Activated CD8-positive, alpha-beta memory T cell treated with anti-CD3 and anti-CD28 coated beads, Interleukin-2, amount 50 U/mL, for 24 hours (primary cell): ENCODE measurements around the gene GRIK1.
"Not testable (repeated sequence)": the region's sequence is repeated elsewhere in the genome, so short reads cannot be mapped to it uniquely, and the experiment has no call there.

ENCODE experiments used
- DNase-seq: peaks from one replicate; pipeline ENCODE4 v3.0.0-alpha.2; 2020; ENCODE audit errors: extremely low read depth

The GRIK1 gene

DNA sequence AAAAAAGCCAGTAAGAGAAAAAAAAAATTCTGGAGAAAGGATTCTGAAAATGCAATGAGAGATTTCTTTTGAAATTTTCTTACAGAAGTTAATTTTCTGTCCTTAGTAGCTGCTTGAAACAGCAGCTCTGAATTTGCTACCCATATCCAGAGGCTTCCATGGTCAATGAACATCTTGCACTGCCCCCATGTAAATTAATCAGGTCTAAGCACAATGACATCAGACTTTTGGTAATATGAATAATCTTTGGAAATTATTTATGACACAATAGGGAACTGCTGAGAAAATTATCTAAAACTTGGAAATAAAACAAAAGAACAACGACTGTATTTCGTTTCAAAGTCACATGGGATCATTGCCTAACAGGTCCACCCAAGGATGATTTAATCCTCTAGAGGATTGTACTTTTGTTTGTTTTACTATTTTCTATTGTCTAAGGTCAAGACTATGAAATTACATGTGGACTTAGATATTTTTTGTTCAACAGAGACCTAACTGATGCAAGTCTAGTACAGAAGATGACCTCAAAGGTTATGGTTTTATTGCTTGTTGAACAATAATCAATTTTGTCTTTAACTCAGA is 328.9 kb downstream of the GRIK1 start:
- no peak for DNase-seq

DNA sequence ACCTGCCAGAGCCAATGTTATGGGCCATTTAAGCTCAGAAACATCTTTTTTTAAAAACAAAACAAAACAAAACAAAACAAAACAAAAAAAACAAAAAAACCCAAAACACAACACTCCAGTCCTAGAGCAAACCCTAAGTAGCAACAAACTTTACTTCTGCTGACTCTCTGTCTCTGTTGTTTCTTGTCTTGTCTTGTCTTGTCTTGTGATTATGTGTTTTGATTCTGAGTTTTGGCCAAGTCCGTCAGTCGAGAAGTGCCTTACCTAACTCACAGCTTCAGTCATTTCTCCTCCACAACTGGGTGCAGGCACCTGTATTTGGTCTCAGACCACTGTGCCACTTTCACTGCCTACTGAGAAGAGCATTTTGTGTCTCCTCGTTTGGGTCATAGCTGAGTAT is 333.2 kb downstream of the GRIK1 start:
- no peak for DNase-seq

DNA sequence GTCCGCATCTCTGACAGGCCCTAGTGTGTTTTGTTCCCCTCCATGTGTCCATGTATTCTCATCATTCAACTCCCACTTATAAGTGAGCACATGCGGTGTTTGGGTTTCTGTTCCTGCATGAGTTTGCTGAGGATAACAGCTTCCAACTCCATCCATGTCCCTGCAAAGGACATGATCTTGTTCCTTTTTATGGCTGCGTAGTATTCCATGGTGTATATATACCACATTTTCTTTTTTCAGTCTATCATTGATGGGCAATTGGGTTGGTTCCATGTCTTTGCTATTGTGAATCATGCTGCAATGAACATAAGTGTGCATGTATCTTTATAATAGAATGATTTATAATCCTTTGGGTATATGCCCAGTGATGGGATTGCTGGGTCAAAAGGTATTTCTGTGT is 334.6 kb downstream of the GRIK1 start:
- not testable (repeated sequence) for DNase-seq

DNA sequence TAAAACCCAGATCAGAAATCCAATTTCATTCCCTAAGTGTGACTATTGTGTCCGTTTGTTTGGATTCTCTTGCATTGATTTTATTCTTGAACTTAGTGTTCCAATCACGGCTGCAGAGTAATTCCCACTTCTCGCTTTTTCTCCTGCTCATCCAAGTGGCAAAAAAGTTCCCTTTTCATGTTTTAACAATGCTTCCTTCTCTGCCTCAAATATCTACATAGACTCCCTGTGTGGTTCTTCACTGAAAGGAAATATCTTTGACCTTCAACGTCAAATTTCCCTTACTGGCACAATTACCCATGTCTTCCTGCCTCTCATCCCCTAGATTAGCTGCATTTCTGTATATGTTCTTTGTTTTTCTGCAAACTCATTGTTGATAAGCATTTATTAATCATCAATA is 335.7 kb downstream of the GRIK1 start:
- no peak for DNase-seq

DNA sequence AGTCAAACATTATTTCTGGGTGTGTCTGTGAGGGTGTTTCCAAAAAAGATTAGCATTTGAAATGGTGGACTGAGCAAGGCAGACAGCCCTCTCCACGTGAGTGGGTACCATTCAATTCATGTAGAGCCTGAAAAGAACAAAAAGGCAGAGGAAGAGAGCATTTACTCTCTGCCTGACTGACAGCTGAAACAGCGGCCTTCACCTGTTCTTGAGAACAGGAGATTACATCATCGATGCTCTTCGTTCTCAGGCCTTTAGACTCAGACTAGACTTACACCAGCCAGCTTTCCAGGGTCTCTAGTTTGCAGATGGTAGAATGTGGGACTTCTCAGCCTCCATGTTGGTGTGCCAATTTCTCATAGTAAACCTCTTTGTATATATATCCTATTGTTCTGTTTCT is 338.7 kb downstream of the GRIK1 start:
- DNase-seq, result no peak

DNA sequence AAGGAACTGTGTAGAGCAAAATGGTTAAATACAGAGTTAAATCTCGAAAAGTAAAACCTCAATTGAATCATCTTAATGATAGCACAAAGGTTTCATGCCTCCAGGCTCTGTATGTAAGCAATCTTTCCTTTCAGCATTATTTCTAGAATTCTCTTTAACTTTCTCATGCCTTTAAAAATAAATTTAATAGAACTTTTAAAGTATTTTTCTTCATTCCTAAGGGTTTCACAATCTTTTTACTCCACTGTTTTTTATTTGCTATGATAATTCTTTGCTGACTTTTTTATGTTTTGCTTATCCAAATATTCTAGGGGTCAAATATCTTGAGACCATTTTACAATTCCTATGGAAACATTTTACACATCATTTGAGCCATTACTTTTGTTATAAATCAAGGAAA is 353.1 kb downstream of the GRIK1 start:
- DNase-seq, result no peak

DNA sequence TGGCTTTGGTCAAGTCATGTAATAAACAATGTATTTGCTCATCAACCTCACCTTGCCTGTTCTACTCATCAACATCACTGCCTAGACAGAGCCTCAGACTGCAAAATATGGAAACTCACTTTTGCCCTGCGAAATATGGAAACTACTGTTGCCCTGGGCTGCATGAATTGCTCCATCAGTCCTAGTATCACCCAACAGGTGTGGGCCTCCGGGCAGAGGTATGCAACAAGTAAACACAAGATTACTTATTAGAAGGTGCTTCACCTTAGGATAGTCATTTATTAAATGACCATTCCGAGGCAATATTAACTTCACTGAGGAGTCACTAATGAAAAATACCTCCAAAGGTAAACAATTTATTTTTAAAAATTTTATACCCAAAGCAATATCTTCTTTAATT is 354.3 kb downstream of the GRIK1 start:
- no peak for DNase-seq

DNA sequence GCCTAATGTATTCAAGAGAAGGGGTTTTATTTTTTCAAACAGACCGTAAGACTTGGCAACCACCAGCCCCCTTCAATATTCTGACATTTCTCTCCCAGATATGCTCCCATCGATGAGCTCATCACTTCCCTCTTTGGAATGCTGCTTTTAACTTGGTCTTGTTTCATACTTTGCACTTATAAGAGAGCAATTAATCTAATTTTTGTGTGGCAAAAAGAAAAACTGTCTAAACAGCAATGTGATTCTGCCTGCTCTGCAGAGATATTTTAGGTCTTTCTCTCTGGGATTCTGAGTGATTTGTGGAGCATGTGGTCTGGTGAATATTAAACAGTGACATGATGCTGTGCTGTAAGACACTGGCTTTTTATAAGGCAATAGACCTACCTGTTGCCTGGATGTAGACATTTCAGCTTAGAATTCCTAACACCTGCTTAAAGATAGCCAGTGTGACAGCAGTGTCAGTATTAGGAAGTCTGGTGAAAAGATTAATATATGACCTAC is 356.3 kb downstream of the GRIK1 start:
- no peak for DNase-seq

DNA sequence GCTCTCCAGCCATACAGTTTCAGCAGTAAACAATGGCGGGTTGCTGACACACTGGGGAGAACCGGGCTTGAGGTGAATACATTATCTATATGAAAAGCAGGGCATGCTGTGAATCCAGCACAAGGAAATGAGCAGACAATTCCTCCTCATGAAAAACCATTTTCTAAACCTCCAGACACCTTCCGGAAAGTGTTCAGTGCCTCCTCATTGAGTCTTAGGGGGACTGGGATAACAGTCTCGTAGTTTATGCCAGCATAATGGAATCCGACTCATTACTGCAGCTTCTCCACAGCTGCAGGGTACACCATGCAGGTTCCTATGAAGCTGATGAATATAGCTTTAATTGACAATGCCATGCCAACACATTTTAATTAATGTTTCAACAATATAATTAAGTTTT is 356.9 kb downstream of the GRIK1 start:
- no peak for DNase-seq

DNA sequence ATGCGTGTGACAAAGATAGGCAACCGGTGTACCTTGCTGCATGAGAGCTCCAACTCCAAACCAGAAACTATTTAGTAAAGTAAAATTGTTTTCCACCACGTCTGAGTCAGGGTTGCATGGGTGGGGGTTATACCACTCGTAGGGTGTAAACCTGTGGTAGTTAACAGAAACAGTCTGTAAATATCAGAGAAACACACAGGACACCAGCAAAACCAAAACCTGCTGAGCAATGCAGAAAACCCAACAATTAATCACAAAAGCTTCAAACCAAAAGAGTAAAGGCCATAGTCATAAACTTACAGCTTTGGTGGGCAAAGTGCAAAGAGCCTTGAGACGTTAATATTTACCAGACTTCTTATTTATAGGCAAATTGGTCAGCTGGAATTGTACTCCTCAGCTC is 358.4 kb downstream of the GRIK1 start:
- no peak for DNase-seq

DNA sequence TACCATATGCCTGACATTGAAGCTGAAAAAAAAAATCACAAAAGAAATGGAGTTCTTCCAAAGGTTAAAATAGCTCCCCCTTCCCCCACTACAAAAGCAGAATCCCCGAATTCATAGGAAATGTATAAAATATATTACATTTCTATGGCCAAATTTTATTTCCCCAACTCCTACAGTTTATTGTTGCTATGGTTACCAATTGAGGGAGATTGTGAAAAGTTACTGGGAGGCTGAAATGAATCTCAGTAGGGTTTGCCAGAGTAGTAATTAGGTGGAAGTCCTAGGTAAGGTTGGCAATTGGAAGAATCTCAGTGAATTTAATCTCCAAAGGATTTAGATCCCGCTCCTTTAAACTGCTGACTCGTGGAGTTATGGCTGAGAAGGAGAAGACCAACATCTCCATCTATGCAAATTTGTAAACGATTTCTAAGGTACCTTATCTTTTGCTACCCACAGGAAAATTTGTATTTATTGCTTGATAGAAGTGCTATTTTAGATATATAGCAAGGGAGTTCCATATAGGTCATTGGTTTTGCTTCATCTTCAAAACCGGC is 359.0 kb downstream of the GRIK1 start:
- no peak for DNase-seq

DNA sequence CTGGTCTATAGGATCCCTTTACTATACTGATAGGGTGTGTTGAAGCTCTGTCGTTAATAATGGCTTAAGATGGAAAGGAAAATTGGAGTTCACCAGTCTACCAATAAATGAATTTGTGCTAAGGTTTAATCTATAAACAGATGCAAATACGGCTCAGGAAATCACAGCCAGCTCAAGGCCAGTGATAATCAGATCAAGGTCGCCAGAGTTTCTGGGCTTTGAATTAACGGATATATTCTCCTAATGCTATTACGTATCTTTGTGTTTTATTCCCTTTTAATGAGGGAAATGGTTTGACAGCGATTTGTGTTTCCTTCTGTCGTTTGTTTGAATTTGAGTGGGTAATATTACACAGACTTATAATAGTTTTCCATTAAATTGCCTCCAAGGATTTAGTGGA is 361.5 kb downstream of the GRIK1 start:
- DNase-seq, result no peak

DNA sequence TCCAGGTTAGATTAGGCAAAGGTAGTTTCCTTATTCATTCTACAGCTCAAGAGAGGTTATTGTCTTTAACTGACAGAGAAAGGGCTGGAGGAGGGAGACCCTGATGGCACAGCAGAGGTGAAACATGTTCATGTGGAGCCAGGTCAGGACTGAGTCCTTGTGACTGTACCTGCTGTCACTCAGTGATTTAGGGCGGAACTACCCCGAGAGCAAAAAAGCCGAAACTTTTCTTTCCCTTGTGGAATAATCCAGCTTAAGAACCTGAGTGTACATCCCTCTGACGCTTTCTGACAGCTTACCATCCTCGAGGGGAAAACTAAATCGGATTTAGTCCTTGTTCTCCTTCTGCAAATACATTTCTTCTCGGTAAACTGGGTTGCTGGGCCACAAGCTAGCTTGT is 367.8 kb downstream of the GRIK1 start:
- no peak for DNase-seq

DNA sequence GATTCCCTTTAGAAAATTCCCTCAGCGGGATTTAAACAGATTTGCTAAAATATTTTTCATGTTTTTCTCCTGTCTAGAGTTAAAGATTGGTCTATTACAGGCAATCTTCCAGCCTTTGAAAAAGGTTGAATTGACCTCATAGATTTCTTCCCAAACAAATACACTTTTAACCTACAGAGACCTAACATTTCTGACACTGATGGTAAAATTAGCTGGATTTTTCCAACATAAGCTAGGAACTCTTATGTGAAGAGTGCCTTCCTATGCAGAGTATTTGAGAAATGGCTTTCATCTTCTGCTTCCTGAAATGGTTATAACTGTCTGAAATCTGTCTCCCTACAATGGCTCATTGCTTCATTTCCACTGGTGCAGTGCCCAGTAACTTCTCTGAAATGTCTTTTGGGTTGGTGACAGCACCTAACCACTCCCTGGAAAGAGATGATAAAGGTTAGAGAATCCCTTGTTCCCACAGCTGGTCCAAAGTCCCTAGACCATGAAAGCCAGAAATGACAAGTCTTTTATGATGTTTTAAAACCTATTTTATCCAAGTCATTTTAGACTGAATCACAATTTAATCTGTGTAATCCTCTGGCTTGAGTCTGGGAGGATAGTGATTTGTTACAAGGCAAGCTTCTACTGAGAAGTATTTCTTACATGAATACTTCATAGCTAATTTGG is 371.6 kb downstream of the GRIK1 start:
- DNase-seq, result no peak

DNA sequence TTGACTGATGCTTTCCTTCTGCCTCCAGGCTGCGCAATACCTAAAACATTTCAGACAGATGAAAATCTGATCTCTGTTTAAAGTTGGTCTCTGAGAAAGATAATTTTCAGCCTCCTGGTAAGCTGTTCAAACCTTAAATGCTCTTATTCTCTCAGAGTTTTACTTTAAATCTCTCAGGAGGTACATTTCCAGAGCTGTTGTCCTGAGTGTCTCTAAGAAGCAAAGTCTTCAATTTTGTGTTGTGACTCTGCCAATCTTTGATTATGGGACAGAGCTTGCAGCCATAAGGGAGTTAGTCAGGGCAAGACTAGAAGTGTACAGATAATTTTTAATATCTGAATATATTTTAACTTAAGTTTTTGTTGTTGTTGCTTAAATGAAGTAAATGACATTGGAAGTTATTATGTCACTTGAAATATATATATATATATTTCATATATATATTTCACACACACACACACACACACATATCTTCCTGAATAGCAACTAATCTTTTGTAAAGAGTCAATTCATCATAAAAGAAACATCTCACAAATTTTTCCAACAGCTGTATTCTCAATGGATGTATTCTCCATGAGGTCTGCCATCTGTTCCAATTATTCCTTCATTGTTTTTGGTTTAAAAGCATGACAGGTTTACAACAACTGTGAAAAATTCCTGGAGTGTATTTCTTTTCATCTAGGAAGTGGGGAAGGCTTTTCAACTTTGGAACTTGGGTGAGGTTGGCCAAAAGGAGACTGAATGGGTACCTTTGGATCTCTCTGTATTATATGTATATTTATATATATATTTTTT is 381.7 kb downstream of the GRIK1 start:
- DNase-seq, result no peak

DNA sequence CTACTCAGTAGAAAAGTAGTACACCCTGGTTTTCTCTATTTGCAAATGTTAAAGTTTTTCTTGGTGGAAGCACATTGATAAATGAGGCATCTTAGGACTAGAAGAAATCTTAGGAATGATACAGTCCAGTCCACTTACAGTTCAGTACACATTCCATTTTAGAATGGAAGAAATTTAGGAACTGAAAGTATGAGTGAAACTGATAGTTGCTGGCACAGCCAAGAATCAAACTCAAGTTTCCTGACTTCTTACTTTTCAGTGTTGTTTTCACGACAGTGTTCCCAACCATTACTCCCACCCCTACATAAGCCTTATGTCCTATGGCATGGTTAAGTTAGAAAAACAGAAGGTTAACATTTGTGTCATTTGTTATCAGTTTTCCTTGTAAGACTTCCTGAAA is 382.6 kb downstream of the GRIK1 start:
- DNase-seq, result no peak

DNA sequence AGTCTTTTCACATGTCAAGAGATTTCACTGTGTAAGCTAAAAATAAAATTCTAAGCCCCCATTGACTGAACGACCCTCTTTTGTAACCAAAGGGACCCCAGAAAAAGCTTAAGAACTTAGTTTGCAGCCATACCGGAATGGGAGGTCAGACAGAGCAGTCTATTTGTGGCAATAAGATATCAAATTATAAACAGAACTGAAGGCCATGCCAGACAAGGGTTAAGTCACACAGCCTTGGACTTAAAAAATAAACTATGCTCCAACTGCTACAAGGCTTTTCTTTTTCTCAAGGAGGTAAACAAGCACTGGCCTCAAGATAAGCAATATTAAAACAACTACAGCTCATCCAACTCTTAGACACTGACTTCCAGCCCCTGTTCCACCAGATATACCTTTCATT is 384.2 kb downstream of the GRIK1 start:
- DNase-seq, result no peak

DNA sequence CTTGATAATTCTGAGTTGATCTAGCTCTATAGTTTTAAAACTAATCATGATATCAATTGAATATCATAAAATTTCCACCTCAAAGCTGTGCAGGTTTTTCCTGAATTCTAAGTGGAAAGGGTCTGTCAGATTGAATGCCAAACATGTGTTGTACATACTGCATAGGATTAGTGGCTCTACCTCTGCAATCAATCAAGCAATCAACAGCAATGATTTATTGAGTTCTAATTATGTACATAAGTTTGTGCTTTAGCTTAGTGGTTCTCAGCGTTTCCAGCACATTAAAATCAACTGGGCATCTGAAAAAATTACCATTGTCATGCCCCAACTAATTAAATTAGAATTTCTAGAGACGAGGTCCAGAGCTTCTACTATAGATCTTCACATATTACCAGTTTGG is 389.6 kb downstream of the GRIK1 start:
- no peak for DNase-seq

DNA sequence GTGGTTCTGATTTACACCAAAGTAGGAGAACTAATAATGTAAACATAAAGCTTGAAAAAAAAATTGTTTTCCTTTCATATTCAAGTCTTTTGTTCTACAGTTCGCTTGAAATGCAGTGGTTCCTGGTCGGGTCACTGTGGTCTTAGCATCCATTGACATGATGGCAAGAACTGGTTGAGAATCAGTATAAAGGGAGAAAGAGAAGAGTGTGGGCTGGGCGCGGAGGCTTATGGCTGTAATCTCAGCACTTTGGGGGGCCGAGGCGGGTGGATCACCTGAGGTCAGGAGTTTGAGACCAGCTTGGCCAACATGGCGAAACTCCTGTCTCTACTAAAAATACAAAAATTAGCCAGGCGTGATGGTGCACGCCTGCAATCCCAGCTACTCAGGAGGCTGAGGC is 390.2 kb downstream of the GRIK1 start:
- no peak for DNase-seq

DNA sequence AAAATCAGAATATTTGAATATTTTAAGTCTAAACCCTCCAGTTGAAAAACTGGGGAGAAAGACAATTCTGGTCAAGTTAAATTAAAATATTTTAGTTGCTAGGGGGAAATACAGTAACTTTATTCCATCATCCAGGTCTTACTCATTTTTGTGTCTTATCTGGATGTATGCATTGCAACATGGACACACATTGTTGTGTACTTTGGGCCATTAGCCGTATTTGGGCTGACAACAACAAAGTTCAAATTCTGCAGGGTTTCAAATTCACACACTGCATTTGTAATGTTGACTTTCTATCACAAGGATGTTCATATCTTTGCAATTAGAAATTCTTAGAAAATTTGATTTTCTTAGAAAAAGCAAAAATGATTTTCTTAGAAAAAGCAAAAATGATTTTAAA is 391.8 kb downstream of the GRIK1 start:
- no peak for DNase-seq

DNA sequence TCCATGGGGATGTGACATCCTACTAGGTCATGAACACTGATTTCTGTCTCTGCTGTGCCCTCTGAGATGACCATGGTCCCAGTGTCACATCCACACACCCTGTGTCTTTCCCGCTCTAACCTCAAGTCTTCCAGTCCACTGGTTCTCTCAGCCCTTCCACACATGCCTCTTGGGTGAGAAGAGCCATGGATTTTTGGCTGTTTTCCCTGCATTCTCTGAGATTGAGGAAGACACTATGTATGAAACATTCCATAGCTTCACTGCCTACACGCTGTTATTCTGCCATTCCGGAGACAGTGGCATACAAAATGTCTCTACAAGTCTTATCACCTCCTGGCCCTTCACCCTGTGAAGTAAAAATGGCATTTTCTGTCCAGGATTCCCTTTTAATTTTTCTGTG is 393.7 kb downstream of the GRIK1 start:
- DNase-seq, result no peak

DNA sequence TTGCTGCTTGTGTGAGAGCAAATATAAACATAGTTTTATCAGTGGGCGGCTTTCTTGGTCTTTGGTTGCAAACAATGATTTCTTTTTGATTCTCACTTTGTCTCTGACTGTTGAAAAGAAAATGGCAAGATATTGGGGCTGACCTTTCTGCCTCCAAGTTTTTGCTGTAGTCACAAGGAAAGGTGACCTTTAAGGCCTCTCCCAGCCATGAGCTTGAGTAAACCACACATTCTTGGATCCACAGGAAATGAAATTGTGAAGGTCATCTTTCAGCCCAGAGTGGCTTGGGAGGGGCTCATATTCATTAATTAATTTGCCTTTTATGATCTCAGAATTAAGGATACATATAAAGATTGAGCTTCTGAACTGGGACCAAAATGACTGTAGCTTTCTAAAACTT is 399.5 kb downstream of the GRIK1 start:
- no peak for DNase-seq

DNA sequence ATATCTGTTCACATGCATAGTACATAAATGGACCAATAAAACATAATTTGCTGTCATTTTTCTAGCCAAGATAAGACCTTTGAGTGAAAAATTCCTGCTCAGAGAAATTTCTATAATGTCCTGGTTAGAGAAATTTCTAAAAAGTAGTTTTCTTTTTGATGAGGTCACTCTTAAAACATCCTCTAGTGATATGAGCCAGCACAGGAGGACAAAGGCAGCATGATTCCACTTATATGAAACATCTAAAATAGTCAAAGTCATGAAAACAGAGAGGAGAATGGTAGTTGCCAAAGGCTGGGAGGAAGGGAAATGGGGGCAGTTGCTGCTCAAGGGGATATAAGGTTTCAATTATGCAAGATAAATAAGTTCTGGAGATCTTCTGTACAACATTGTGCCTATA is 401.7 kb downstream of the GRIK1 start:
- DNase-seq, result no peak
